ENCODE measurements around the gene CEP112.

The CEP112 gene

GRCh38 chr17:66177048-66177447 is 14.9 kb downstream of the CEP112 start:
- in situ Hi-C loops (cut with HindIII; ENCODE audit: low sequenced_read_pairs) = no loop called here
- no peak for TF ChIP-seq CTCF (IDR thresholded peaks at IDR 0.05; ENCODE audit: low read depth, low read length, missing control alignments)
- DNase-seq (ENCODE audit: low read depth) = no peak
- H3K4me3 ChIP-seq (ENCODE audit: low read depth, low read length) = no peak overlapping the region

GRCh38 chr17:66175892-66176291 is 16.0 kb downstream of the CEP112 start:
- no peak for TF ChIP-seq CTCF (IDR thresholded peaks at IDR 0.05; ENCODE audit: low read depth, low read length, missing control alignments)
- DNase-seq (ENCODE audit: low read depth) = no peak
- in situ Hi-C loops (cut with HindIII; ENCODE audit: low sequenced_read_pairs) = no loop called here
- H3K4me3 ChIP-seq (ENCODE audit: low read depth, low read length) = no peak overlapping the region

DNA sequence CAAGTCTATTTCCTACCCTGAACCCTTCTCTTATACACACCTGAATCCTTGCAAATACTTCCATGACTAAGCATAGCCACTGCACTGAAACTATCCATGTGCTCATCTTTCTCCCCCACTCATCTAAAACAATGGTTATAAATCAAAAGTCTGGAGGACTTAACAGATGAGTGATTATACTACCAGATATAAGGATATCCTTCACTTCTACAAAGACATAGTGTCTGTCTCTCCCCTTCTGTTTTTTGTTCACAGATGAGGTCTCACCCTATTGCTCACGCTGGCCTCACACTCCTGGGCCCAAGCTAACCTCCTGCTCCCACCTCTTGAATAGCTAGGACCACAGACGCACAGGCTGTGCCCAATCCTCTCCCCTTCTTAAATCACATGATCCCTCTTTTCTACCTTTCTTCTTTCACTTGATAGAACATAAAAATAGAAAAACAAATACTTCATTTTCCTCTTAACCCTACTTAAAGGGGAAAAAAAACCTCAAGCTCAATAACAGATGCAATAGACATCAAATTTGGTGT is 19.2 kb downstream of the CEP112 start:
- no peak for TF ChIP-seq CTCF (IDR thresholded peaks at IDR 0.05; ENCODE audit: low read depth, low read length, missing control alignments)
- no peak overlapping the region for H3K4me3 ChIP-seq (ENCODE audit: low read depth, low read length)
- in situ Hi-C loops (cut with HindIII; ENCODE audit: low sequenced_read_pairs) = no loop called here
- no peak for DNase-seq (ENCODE audit: low read depth)

DNA sequence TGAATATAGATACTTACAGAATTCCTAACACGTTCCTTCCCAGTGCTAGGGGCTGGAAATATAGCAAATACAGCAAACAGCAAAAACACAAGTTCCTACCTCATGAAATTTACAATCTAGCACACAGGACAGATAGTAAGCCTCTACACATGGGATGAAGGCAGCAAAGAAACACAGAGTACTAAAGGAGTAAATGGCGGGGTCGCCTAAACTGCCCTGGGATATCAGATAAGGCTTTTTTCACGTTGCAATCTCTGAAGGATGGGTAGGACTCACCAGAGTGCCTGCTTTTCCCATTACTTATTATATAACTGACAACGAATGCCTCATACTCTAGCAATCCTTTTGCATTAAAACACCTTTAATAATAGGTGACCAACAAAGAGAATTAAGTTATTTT is 19.8 kb downstream of the CEP112 start:
- no peak for TF ChIP-seq CTCF (IDR thresholded peaks at IDR 0.05; ENCODE audit: low read depth, low read length, missing control alignments)
- no peak for DNase-seq (ENCODE audit: low read depth)
- H3K4me3 ChIP-seq (ENCODE audit: low read depth, low read length) = no peak overlapping the region
- in situ Hi-C loops (cut with HindIII; ENCODE audit: low sequenced_read_pairs) = no loop called here

GRCh38 chr17:66171692-66172091 is 20.2 kb downstream of the CEP112 start:
- no peak overlapping the region for H3K4me3 ChIP-seq (ENCODE audit: low read depth, low read length)
- no peak for TF ChIP-seq CTCF (IDR thresholded peaks at IDR 0.05; ENCODE audit: low read depth, low read length, missing control alignments)
- in situ Hi-C loops (cut with HindIII; ENCODE audit: low sequenced_read_pairs) = no loop called here
- no peak for DNase-seq (ENCODE audit: low read depth)

DNA sequence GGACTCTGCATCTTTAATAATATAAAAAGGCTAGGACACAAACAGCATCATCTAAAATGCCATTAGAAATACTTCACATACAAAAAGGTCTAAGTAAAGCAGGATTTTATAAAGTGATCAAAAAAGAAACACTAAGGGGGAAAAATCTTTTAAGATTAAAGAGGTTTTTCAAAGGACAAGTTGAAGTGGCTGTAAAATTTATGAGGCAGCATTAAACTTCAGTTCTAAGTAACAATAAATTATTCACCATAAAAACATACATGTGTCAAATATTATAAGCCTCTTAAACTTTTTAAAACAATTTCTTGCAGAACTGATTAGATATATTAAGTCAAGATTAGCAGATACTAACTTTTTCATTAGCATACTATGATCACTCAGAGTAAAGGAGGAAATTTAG is 20.8 kb downstream of the CEP112 start:
- no peak for DNase-seq (ENCODE audit: low read depth)
- H3K4me3 ChIP-seq (ENCODE audit: low read depth, low read length) = no peak overlapping the region
- in situ Hi-C loops (cut with HindIII; ENCODE audit: low sequenced_read_pairs) = no loop called here
- no peak for TF ChIP-seq CTCF (IDR thresholded peaks at IDR 0.05; ENCODE audit: low read depth, low read length, missing control alignments)

GRCh38 chr17:66169839-66170238 is 22.1 kb downstream of the CEP112 start:
- no peak for DNase-seq (ENCODE audit: low read depth)
- no peak overlapping the region for H3K4me3 ChIP-seq (ENCODE audit: low read depth, low read length)
- in situ Hi-C loops (cut with HindIII; ENCODE audit: low sequenced_read_pairs) = no loop called here
- TF ChIP-seq CTCF (IDR thresholded peaks at IDR 0.05; ENCODE audit: low read depth, low read length, missing control alignments) = no peak

All from astrocyte of the cerebellum (primary cell).